ENCODE measurements around the gene ZBTB5.

- TF ChIP-seq CTCF (conservative IDR thresholded peaks at IDR 0.05 in 1 of 2, IDR thresholded peaks at IDR 0.05 in 1 of 2; ENCODE audit: low read depth in 1 of 2, low read length in 2 of 2) (no peak), EZH2 (IDR thresholded peaks at IDR 0.05; ENCODE audit: low read length, missing control alignments) (no peak)
Measured at GRCh38 chr9:37420271-37421215, 44.7 kb downstream of the ZBTB5 start.

All from fibroblast of lung (primary cell).